ENCODE measurements around the gene LRRFIP1.

LRRFIP1 gene

DNA sequence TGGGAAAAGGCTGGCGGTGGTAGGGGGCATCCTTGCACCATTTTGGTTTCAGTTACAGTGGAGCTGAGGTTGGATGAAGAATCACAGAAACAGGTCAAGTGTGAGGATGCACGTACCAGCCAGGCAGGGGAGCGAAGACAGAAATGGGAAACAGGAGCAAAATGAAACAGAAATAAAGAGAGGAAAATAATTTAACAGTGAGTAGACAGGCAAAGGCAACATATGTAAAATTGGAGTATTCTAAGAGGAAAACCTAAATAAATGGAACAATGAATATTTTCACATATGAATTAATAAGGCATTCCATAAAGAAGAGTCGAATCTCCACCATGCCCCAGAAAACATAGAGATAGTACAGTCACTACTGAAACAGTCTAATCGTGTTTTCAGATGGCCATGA is 29.7 kb downstream of the LRRFIP1 start:
- Histone ChIP-seq H3K27me3 (ENCODE audit: control insufficient read depth in 3 of 3, insufficient read depth in 3 of 3, low read depth in 1 of 3, low read length in 3 of 3) (no peaks in the 10 kb centered on the region), H2BK12ac (ENCODE audit: low read length) (no peak overlapping the region), H4K8ac (ENCODE audit: low read depth, low read length) (no peak overlapping the region), H2AK5ac (ENCODE audit: low read depth, low read length) (no peak overlapping the region), H3K4me2 (ENCODE audit: insufficient read depth, low read length, poor library complexity, severe bottlenecking) (no peak overlapping the region), H2AFZ (ENCODE audit: low read length) (no peak overlapping the region), H3K23ac (ENCODE audit: low read depth, low read length, poor library complexity) (no peak overlapping the region), H2BK5ac (ENCODE audit: low read length) (no peak overlapping the region), H3K4ac (ENCODE audit: low read length) (no peak overlapping the region), H3K79me1 (ENCODE audit: low read depth, low read length) (no peaks in the 10 kb centered on the region), H3K9ac (ENCODE audit: low read depth, low read length, poor library complexity) (no peak overlapping the region), H3K14ac (ENCODE audit: low read length) (no peak overlapping the region), H3K18ac (ENCODE audit: low read length) (no peak overlapping the region), H4K91ac (ENCODE audit: low read depth, low read length, poor library complexity) (no peak overlapping the region), H3K4me3 (ENCODE audit: low read length in 2 of 2) (no peak overlapping the region), H3K4me1 (ENCODE audit: control insufficient read depth in 2 of 2, insufficient read depth in 1 of 2, low read depth in 1 of 2, low read length in 2 of 2) (peaks cover 0 to 1% of the 10 kb centered on the region in 2 donors), H3K27ac (replicated peaks; ENCODE audit: low read length) (no peak overlapping the region), H2BK120ac (ENCODE audit: low read depth, low read length) (no peak overlapping the region), H2BK15ac (ENCODE audit: low read length) (no peak overlapping the region), H3K36me3 (replicated peaks in 1 of 2; ENCODE audit: control insufficient read depth in 2 of 2, insufficient read depth in 2 of 2, low read length in 2 of 2) (peaks cover 0 to 6% of the 10 kb centered on the region in 2 donors), H3K9me3 (replicated peaks in 1 of 2; ENCODE audit: control insufficient read depth in 2 of 2, insufficient read depth in 1 of 2, low read depth in 1 of 2, low read length in 2 of 2) (peaks cover 5 to 10% of the 10 kb centered on the region in 2 donors)
- WGBS, 2 donors (ENCODE audit: extremely low coverage in 2 of 2, insufficient read length in 2 of 2, insufficient replicate concordance in 1 of 2): no CpG with 5 or more reads among the region's 5 CpGs
- DNase-seq (ENCODE audit: low spot score): no peak

DNA sequence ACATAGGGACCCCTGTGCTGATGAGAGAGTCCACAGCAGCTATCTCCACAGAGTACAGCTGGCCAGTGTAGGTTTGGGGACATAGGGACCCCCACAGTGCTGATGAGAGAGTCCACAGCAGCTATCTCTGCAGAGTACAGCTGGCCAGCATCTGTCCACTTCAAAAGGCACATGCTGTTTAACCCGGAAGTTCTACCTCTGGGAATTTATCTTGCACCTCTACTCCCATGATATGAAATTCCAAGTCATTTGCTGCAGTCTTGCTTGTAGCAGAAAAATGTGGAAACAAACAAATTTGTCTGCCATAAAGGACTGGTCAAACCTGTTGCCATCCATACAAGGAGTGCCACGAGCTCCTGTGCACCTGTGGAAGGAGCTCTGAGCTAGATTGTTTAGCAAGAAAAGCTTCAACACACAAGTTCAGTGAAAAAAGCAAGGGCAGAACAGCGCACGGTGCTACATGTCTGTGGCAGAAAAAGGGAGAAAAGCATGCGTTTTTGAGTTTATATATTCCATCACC is 33.1 kb downstream of the LRRFIP1 start:
- Histone ChIP-seq H3K79me1 (ENCODE audit: low read depth, low read length) (no peaks in the 10 kb centered on the region), H2BK15ac (ENCODE audit: low read length) (no peak overlapping the region), H2BK5ac (ENCODE audit: low read length) (no peak overlapping the region), H3K9me3 (replicated peaks in 1 of 2; ENCODE audit: control insufficient read depth in 2 of 2, insufficient read depth in 1 of 2, low read depth in 1 of 2, low read length in 2 of 2) (peaks cover 0 to 2% of the 10 kb centered on the region in 2 donors), H2AK5ac (ENCODE audit: low read depth, low read length) (no peak overlapping the region), H2BK12ac (ENCODE audit: low read length) (no peak overlapping the region), H2BK120ac (ENCODE audit: low read depth, low read length) (no peak overlapping the region), H3K4me1 (ENCODE audit: control insufficient read depth in 2 of 2, insufficient read depth in 1 of 2, low read depth in 1 of 2, low read length in 2 of 2) (peaks cover 2 to 26% of the 10 kb centered on the region in 2 donors), H3K9ac (ENCODE audit: low read depth, low read length, poor library complexity) (no peak overlapping the region), H2AFZ (ENCODE audit: low read length) (no peak overlapping the region), H4K8ac (ENCODE audit: low read depth, low read length) (no peak overlapping the region), H3K4ac (ENCODE audit: low read length) (no peak overlapping the region), H3K27ac (replicated peaks; ENCODE audit: low read length) (no peak overlapping the region), H3K23ac (ENCODE audit: low read depth, low read length, poor library complexity) (no peak overlapping the region), H3K36me3 (replicated peaks in 1 of 2; ENCODE audit: control insufficient read depth in 2 of 2, insufficient read depth in 2 of 2, low read length in 2 of 2) (no peaks in the 10 kb centered on the region), H3K18ac (ENCODE audit: low read length) (no peak overlapping the region), H3K4me3 (ENCODE audit: low read length in 2 of 2) (no peak overlapping the region), H3K27me3 (ENCODE audit: control insufficient read depth in 3 of 3, insufficient read depth in 3 of 3, low read depth in 1 of 3, low read length in 3 of 3) (no peaks in the 10 kb centered on the region), H3K14ac (ENCODE audit: low read length) (no peak overlapping the region), H3K4me2 (ENCODE audit: insufficient read depth, low read length, poor library complexity, severe bottlenecking) (no peak overlapping the region), H4K91ac (ENCODE audit: low read depth, low read length, poor library complexity) (no peak overlapping the region)
- WGBS, 2 donors (ENCODE audit: extremely low coverage in 2 of 2, insufficient read length in 2 of 2, insufficient replicate concordance in 1 of 2): no CpG with 5 or more reads among the region's 5 CpGs
- no peak for DNase-seq (ENCODE audit: low spot score)

DNA sequence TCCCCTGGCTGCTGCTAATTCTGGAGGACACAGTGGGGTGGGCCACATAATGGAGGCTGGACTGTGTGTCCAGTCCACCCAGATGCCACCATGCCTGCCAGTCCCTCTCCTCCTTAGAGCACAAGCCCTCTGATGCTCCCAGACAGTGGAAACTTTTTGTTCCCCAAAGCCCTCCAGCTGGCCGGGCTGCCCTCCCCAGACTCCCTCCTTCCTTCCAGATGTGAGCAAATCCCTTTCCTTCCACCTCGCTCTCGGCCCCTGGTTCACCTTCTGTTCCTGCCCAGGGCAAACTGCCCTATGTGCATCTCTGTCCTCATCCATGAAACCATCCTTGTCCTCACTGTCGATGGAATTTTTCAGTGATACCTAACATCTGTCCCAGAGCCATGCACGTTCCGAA is 33.9 kb downstream of the LRRFIP1 start:
- no peak overlapping the region for H3K4ac ChIP-seq (ENCODE audit: low read length)
- H3K4me1 ChIP-seq (ENCODE audit: control insufficient read depth in 2 of 2, insufficient read depth in 1 of 2, low read depth in 1 of 2, low read length in 2 of 2): peaks cover 5 to 31% of the 10 kb centered on the region in 2 donors
- H3K14ac ChIP-seq (ENCODE audit: low read length): no peak overlapping the region
- peaks cover 0 to 2% of the 10 kb centered on the region in 2 donors for H3K9me3 ChIP-seq (replicated peaks in 1 of 2; ENCODE audit: control insufficient read depth in 2 of 2, insufficient read depth in 1 of 2, low read depth in 1 of 2, low read length in 2 of 2)
- WGBS, 2 donors (ENCODE audit: extremely low coverage in 2 of 2, insufficient read length in 2 of 2, insufficient replicate concordance in 1 of 2): no CpG with 5 or more reads among the region's 6 CpGs
- H3K36me3 ChIP-seq (replicated peaks in 1 of 2; ENCODE audit: control insufficient read depth in 2 of 2, insufficient read depth in 2 of 2, low read length in 2 of 2): no peaks in the 10 kb centered on the region
- H3K79me1 ChIP-seq (ENCODE audit: low read depth, low read length): no peaks in the 10 kb centered on the region
- no peak for DNase-seq (ENCODE audit: low spot score)
- H2BK15ac ChIP-seq (ENCODE audit: low read length): no peak overlapping the region
- H3K4me3 ChIP-seq (ENCODE audit: low read length in 2 of 2): no peak overlapping the region
- no peak overlapping the region for H2AK5ac ChIP-seq (ENCODE audit: low read depth, low read length)
- H2BK12ac ChIP-seq (ENCODE audit: low read length): no peak overlapping the region
- H4K91ac ChIP-seq (ENCODE audit: low read depth, low read length, poor library complexity): no peak overlapping the region
- H3K9ac ChIP-seq (ENCODE audit: low read depth, low read length, poor library complexity): no peak overlapping the region
- no peak overlapping the region for H3K4me2 ChIP-seq (ENCODE audit: insufficient read depth, low read length, poor library complexity, severe bottlenecking)
- H3K23ac ChIP-seq (ENCODE audit: low read depth, low read length, poor library complexity): peak overlapping the region; percentile 56
- H2AFZ ChIP-seq (ENCODE audit: low read length): no peak overlapping the region
- no peak overlapping the region for H3K18ac ChIP-seq (ENCODE audit: low read length)
- no peak overlapping the region for H4K8ac ChIP-seq (ENCODE audit: low read depth, low read length)
- no peak overlapping the region for H2BK120ac ChIP-seq (ENCODE audit: low read depth, low read length)
- H3K27ac ChIP-seq (replicated peaks; ENCODE audit: low read length): no peak overlapping the region
- no peak overlapping the region for H2BK5ac ChIP-seq (ENCODE audit: low read length)
- H3K27me3 ChIP-seq (ENCODE audit: control insufficient read depth in 3 of 3, insufficient read depth in 3 of 3, low read depth in 1 of 3, low read length in 3 of 3): no peaks in the 10 kb centered on the region

DNA sequence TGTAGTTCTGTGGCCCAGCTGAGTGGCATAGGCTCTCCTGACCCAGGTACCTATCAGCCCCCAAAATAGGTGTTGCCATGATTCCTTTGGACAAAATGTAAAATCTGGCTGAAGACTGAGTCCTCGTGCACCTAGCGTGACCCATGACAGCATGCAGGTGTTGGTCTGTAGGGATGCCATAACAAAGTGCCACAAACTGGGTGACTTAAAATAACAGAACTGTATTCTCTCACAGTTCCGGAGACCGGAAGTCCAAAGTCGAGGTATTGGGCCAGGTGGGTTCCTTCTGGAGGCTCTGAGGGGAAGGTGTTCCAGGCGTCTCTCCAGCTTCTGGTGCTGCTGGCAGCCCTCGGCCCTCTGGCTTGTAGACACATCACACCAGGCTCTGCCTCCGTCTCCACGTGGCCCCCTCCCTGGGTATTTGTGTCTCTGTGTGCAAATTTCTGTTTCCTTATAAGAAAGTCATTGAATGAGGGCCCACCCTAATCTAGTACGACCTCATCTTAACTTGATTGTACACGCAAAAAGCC is 34.5 kb downstream of the LRRFIP1 start:
- Histone ChIP-seq H3K18ac (ENCODE audit: low read length) (no peak overlapping the region), H2AFZ (ENCODE audit: low read length) (no peak overlapping the region), H3K23ac (ENCODE audit: low read depth, low read length, poor library complexity) (no peak overlapping the region), H2BK120ac (ENCODE audit: low read depth, low read length) (no peak overlapping the region), H2BK12ac (ENCODE audit: low read length) (no peak overlapping the region), H3K36me3 (replicated peaks in 1 of 2; ENCODE audit: control insufficient read depth in 2 of 2, insufficient read depth in 2 of 2, low read length in 2 of 2) (no peaks in the 10 kb centered on the region), H3K14ac (ENCODE audit: low read length) (no peak overlapping the region), H3K4me1 (ENCODE audit: control insufficient read depth in 2 of 2, insufficient read depth in 1 of 2, low read depth in 1 of 2, low read length in 2 of 2) (peaks cover 7 to 31% of the 10 kb centered on the region in 2 donors), H3K27ac (replicated peaks; ENCODE audit: low read length) (no peak overlapping the region), H3K9ac (ENCODE audit: low read depth, low read length, poor library complexity) (no peak overlapping the region), H3K27me3 (ENCODE audit: control insufficient read depth in 3 of 3, insufficient read depth in 3 of 3, low read depth in 1 of 3, low read length in 3 of 3) (no peaks in the 10 kb centered on the region), H2BK15ac (ENCODE audit: low read length) (no peak overlapping the region), H3K79me1 (ENCODE audit: low read depth, low read length) (no peaks in the 10 kb centered on the region), H3K4me3 (ENCODE audit: low read length in 2 of 2) (no peak overlapping the region), H4K8ac (ENCODE audit: low read depth, low read length) (no peak overlapping the region), H3K9me3 (replicated peaks in 1 of 2; ENCODE audit: control insufficient read depth in 2 of 2, insufficient read depth in 1 of 2, low read depth in 1 of 2, low read length in 2 of 2) (peaks cover 0 to 2% of the 10 kb centered on the region in 2 donors), H4K91ac (ENCODE audit: low read depth, low read length, poor library complexity) (no peak overlapping the region), H3K4me2 (ENCODE audit: insufficient read depth, low read length, poor library complexity, severe bottlenecking) (no peak overlapping the region), H2BK5ac (ENCODE audit: low read length) (no peak overlapping the region), H3K4ac (ENCODE audit: low read length) (no peak overlapping the region), H2AK5ac (ENCODE audit: low read depth, low read length) (no peak overlapping the region)
- no peak for DNase-seq (ENCODE audit: low spot score)
- no CpG with 5 or more reads among the region's 11 CpGs for WGBS, 2 donors (ENCODE audit: extremely low coverage in 2 of 2, insufficient read length in 2 of 2, insufficient replicate concordance in 1 of 2)
